Endothelial cell of umbilical vein (primary cell): ENCODE results near the gene ZFAND2B. TPM values are rescaled to one million over a fixed set of nuclear protein-coding genes. Genes with fewer than 3 reads are reported as not detected.

ENCODE experiments used
- BruUV-seq: library from RNA; stranded (reverse); fragments of 400-500 nt; replicated peaks from 2 replicates; lab custom pipeline; 2021; lab: Mats Ljungman, UMichigan
- CTCF ChIA-PET: fragments of 300-600, 350-600 bp; sonication (Branson Sonifier 250); formaldehyde crosslinking; loops from one replicate; lab custom pipeline; 2021; ENCODE audit warnings: antibody characterized with exemption, inconsistent platforms; lab: Charles Lee
- POLR2A ChIA-PET: fragments of 300-600, 350-600 bp; sonication (Branson Sonifier 250); formaldehyde crosslinking; loops from one replicate; lab custom pipeline; 2021; ENCODE audit warnings: antibody characterized with exemption, inconsistent platforms; lab: Charles Lee
- DNase-seq: peaks from one replicate; pipeline ENCODE4 v3.0.0-alpha.2; 2011; ENCODE audit warnings: low read depth, low spot score
- FAIRE-seq: peaks from 2 replicates; lab custom pipeline; 2011; peaks lifted over from hg19 to GRCh38; lab: Jason Lieb, UNC
- H2AFZ ChIP-seq: 2 replicates; pipeline ENCODE4 v1.6.0; 2012; ENCODE audit warnings: low read depth, low read length, control low read depth, inconsistent platforms
- H3K27ac ChIP-seq: 2 replicates; pipeline ENCODE4 v1.5.1; 2011; ENCODE audit warnings: low read depth, mild to moderate bottlenecking, control low read depth, low read length, moderate library complexity; ENCODE audit not compliant: insufficient read depth
- H3K27me3 ChIP-seq, 2 experiments: 2 replicates each; pipeline versions ENCODE4 v1.6.0 to v1.6.1; 2011; ENCODE audit warnings: low read length in 2 of 2, mixed read lengths in 1 of 2; ENCODE audit not compliant: control insufficient read depth in 2 of 2, insufficient read depth in 2 of 2
- H3K36me3 ChIP-seq, 2 experiments: 2 replicates in 1 of 2; 3 replicates in 1 of 2; pipeline ENCODE4 v1.5.1; 2011; ENCODE audit warnings: low read length in 2 of 2, mild to moderate bottlenecking in 1 of 2, moderate library complexity in 1 of 2; ENCODE audit not compliant: control insufficient read depth in 2 of 2, insufficient read depth in 2 of 2; ENCODE audit errors: extremely low read depth in 1 of 2
- H3K4me1 ChIP-seq: 3 replicates; pipeline ENCODE4 v1.5.1; 2011; ENCODE audit warnings: mild to moderate bottlenecking, low read length; ENCODE audit not compliant: control insufficient read depth, insufficient read depth; ENCODE audit errors: extremely low read depth
- H3K4me2 ChIP-seq: 2 replicates; pipeline ENCODE4 v1.6.1; 2011; ENCODE audit warnings: low read length, control low read depth, mixed read lengths; ENCODE audit not compliant: insufficient read depth
- H3K4me3 ChIP-seq, 3 experiments: fragments of 200-600 bp in 1 of 3; sonication (generic), shearing (Covaris generic) in 1 of 3; replicated peaks in 1 of 3; 2 replicates each; pipeline ENCODE4 v1.5.1; 2011 to 2016; ENCODE audit warnings: control low read depth in 3 of 3, low read length in 3 of 3, mild to moderate bottlenecking in 2 of 3, inconsistent platforms in 1 of 3, low read depth in 1 of 3, moderate library complexity in 1 of 3; ENCODE audit not compliant: insufficient read depth in 1 of 3
- H3K79me2 ChIP-seq: 2 replicates; pipeline ENCODE4 v1.6.0; 2012; ENCODE audit warnings: low read length, inconsistent platforms; ENCODE audit not compliant: control insufficient read depth, insufficient read depth
- H3K9ac ChIP-seq: replicated peaks from 2 replicates; pipeline ENCODE3; 2011; ENCODE audit warnings: low read length, control low read depth; ENCODE audit not compliant: insufficient read depth; ENCODE audit errors: extremely low read depth
- H3K9me1 ChIP-seq: replicated peaks from 3 replicates; pipeline ENCODE4 v1.6.0; 2011; ENCODE audit warnings: mild to moderate bottlenecking, low read length; ENCODE audit not compliant: control insufficient read depth, insufficient read depth; ENCODE audit errors: extremely low read depth
- H3K9me3 ChIP-seq: replicated peaks from 2 replicates; pipeline ENCODE4 v1.5.1; 2012; ENCODE audit warnings: low read length, inconsistent platforms; ENCODE audit not compliant: control insufficient read depth, insufficient read depth
- H4K20me1 ChIP-seq: replicated peaks from 2 replicates; pipeline ENCODE3; 2011; ENCODE audit warnings: mild to moderate bottlenecking, low read length; ENCODE audit not compliant: control insufficient read depth, insufficient read depth; ENCODE audit errors: extremely low read depth
- CTCF ChIP-seq, 2 donors: IDR thresholded peaks; 1 replicate in 1 of 2; 2 replicates in 1 of 2; pipeline ENCODE4 v1.5.1; 2011; ENCODE audit warnings: low read length in 2 of 2, mild to moderate bottlenecking in 2 of 2, moderate library complexity in 2 of 2, control low read depth in 1 of 2, inconsistent platforms in 1 of 2, low read depth in 1 of 2; ENCODE audit not compliant: insufficient read depth in 1 of 2; ENCODE audit errors: extremely low read depth in 1 of 2
- EZH2 ChIP-seq: IDR thresholded peaks from 2 replicates; pipeline ENCODE4 v1.6.1; 2012; ENCODE audit warnings: borderline replicate concordance, low read depth, mild to moderate bottlenecking, moderate library complexity, low read length, inconsistent platforms; ENCODE audit not compliant: severe bottlenecking
- FOS ChIP-seq: IDR thresholded peaks from 2 replicates; pipeline ENCODE4 v1.6.1; 2011; ENCODE audit warnings: mild to moderate bottlenecking, low read length, moderate library complexity, borderline replicate concordance; ENCODE audit not compliant: insufficient read depth
- GATA2 ChIP-seq: IDR thresholded peaks from 2 replicates; pipeline ENCODE4 v1.7.0; 2011; ENCODE audit warnings: low read depth, mild to moderate bottlenecking, moderate library complexity, mixed read lengths, low read length; ENCODE audit not compliant: insufficient read length, insufficient read depth
- JUN ChIP-seq: IDR thresholded peaks from 2 replicates; pipeline ENCODE4 v1.6.1; 2011; ENCODE audit warnings: borderline replicate concordance, low read depth; ENCODE audit not compliant: insufficient read length, insufficient read depth
- MAX ChIP-seq: IDR thresholded peaks from 2 replicates; pipeline ENCODE4 v1.6.1; 2011; ENCODE audit not compliant: insufficient read depth, insufficient read length
- MYC ChIP-seq: IDR thresholded peaks from one replicate; pipeline ENCODE4 v1.6.1; 2011; ENCODE audit warnings: mild to moderate bottlenecking, low read depth, low read length
- POLR2A ChIP-seq: IDR thresholded peaks from 2 replicates; pipeline ENCODE4 v1.6.1; 2012; ENCODE audit warnings: low read depth, mild to moderate bottlenecking, control low read depth, low read length
- POLR2AphosphoS5 ChIP-seq: IDR thresholded peaks from 2 replicates; pipeline ENCODE4 v1.6.1; 2012; ENCODE audit warnings: low read depth, mild to moderate bottlenecking, control low read depth, low read length, moderate library complexity; ENCODE audit not compliant: insufficient read depth
- dilution Hi-C: fragments of 300-500 bp; cut with MboI; formaldehyde crosslinking; loops from one replicate; pipeline ENCODE4 v1.15.0; 2019; ENCODE audit warnings: low sequenced_read_pairs; ENCODE audit not compliant: extremely low pct_ligation_motif_present
- intact Hi-C: fragments of 100-400 bp; cut with micrococcal nuclease; formaldehyde crosslinking; loops from one replicate; pipeline ENCODE4 v1.10.0; 2022
- polyA plus RNA-seq, 4 experiments: library from polyadenylated mRNA; depleted of rRNA in 3 of 4; stranded (reverse) in 3 of 4; unstranded in 1 of 4; fragments of >200 nt; gene quantifications; 2 replicates each; pipeline versions ENCODE4 v1.2.1 to v1.2.3, GENCODE V29; 2011 to 2012; ENCODE audit warnings: missing spikeins in 1 of 4
- total RNA-seq: library from RNA; stranded (reverse); gene quantifications from 2 replicates; pipeline ENCODE4 v1.2.3, GENCODE V29; 2021

Gene ZFAND2B
- total and polyA plus RNA-seq, 2 donors (not counting 3 experiments of a cell fraction or from before 2014, with no cell fraction given): 23.3 to 52.0 TPM

GRCh38 chr2:219160186-219161017, 46.2 kb upstream of the ZFAND2B start, which contains the start of gene NHEJ1:
Gene NHEJ1 (minus strand): TSS chr2:219160815. CDS start chr2:219158362, 2,453 bp downstream.
- TF ChIP-seq MAX (no peak), CTCF (IDR thresholded peaks at IDR 0.05; ENCODE audit: extremely low read depth in 1 of 2, insufficient read depth in 1 of 2, low read depth in 1 of 2, low read length in 2 of 2) (peak; percentile 96 to 99), POLR2A (peak; percentile 76), JUN (no peak), EZH2 (no peak), MYC (no peak), GATA2 (no peak), FOS (no peak), POLR2AphosphoS5 (peak; percentile 88)
- ChIA-PET CTCF (interaction anchor here (0.8 to 12.9 kb wide), 9 partner anchors 11 to 313 kb away, joined by 3 to 418 read pairs (median 7); partner anchors contain the start of gene CNPPD1), POLR2A (no interaction called here)
- H3K9ac ChIP-seq: peak within 1 kb of the TSS; percentile 37
- H2AFZ ChIP-seq: peak within 1 kb of the TSS; percentile 80
- no peaks in the 10 kb centered on the region for H3K27me3 ChIP-seq
- DNase-seq: peak; percentile 96
- BruUV-seq: TSS peak; percentile 47
- no peaks in the 10 kb centered on the region for H4K20me1 ChIP-seq
- no peak within 1 kb of the TSS for H3K27ac ChIP-seq
- H3K36me3 ChIP-seq: peaks cover 2 to 3% of the 10 kb centered on the region in 2 experiments
- no peaks in the 10 kb centered on the region for H3K79me2 ChIP-seq
- peak within 1 kb of the TSS; percentile 24 to 89 (median 41) for H3K4me3 ChIP-seq
- H3K9me3 ChIP-seq: no peaks in the 10 kb centered on the region
- dilution Hi-C loops: no loop called here
- peaks cover 10% of the 10 kb centered on the region for H3K4me1 ChIP-seq
- H3K4me2 ChIP-seq: peak within 1 kb of the TSS; percentile 87
- peak; percentile 98 for FAIRE-seq
- intact Hi-C loops: loop anchor here (1.0 to 2.0 kb wide), 11 partner anchors 11 to 192 kb away; partner anchors contain the start of genes ABCB6, ANKZF1, ATG9A and DNAJB2
- H3K9me1 ChIP-seq: no peaks in the 10 kb centered on the region
